Fibroblast of gingiva (primary cell): ENCODE data around the gene ISCU.
"Not testable (repeated sequence)": the region's sequence is repeated elsewhere in the genome, so short reads cannot be mapped to it uniquely, and the experiment has no call there.

Experiments used
- DNase-seq: peaks from one replicate; pipeline ENCODE4 v3.0.0-alpha.2; 2011; ENCODE audit warnings: low read depth

Gene ISCU

DNA sequence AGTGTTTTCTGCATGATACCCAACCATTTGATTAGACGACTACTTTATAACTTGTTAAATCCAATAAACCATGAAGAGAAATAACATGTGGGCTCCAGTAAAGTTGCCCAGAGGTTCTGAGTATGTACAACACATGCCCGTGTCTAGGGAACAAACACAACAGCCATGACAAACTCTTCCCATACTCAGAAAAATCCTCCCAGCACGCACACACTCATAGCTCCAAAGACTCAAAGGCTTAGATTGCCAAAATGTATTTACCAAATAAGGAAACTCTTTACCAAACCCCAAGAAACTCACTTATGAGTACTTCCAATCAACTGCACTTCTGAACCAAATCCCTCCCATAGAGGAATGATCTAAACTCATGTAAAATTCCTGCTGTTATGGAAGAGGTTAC is 18.7 kb upstream of the ISCU start:
- no peak for DNase-seq

- DNase-seq: no peak
Measured at GRCh38 chr12:108547686-108548085, 14.7 kb upstream of the ISCU start.

- no peak for DNase-seq
Measured at GRCh38 chr12:108548954-108549521, 13.4 kb upstream of the ISCU start.

GRCh38 chr12:108551535-108551934 is 10.9 kb upstream of the ISCU start:
- DNase-seq: peak; percentile 74

DNA sequence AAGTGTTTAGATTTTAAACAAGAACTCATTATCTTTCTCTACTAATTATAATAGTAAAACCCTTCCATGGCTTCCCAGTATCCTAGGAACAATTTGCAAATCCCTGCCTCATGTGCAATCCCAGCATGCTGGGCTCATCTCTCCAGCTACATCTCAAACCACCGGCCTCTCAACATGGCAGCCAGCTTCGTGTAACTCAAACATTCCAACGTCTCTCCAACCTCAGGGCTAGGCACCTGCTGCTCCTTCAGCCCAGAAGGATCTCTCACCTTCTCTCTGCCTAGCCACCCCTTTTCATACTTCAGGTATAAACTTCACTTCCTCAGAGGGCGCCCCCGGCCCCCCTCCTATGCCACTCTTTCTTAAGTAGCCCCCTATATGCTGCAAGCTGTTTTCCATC is 8.6 kb upstream of the ISCU start:
- no peak for DNase-seq

DNA sequence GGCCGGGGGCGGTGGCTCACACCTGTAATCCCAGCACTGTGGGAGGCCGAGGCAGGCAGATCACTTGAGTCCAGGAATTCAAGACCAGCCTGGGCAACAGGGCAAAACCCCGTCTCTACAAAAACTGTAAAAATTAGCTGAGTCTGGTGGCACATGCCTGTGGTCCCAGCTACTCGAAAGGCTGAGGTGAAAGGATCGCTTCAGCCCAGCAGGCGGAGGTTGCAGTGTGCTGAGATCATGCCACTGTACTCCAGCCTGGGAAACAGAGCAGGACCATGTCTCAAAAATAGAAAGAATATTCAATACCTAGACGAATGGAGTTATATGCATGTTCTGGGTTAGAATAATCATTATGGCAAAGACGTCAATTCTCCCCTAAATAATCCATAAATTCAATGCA is 7.0 kb upstream of the ISCU start:
- not testable (repeated sequence) for DNase-seq

GRCh38 chr12:108559007-108559655 is 3.3 kb upstream of the ISCU start:
- no peak for DNase-seq

DNA sequence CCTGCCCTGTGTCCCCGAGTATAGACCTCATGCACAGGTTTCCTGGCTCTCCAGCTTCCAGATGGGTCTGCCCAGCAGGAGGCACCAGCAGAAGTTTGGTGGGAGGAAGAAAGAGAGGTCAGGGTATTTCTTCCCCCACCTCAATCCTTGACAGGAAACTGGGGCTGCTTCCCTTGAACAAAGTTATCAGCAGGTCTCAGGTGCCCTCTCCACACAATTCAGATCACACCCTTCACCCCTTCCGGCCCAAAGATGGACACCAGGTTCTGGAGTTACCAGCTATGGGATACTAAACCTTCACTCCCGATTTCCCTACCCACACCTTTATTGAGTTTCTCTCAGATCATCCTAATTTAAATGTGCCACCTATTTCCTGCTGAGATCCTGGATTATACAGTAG is 2.6 kb upstream of the ISCU start:
- DNase-seq: no peak

DNA sequence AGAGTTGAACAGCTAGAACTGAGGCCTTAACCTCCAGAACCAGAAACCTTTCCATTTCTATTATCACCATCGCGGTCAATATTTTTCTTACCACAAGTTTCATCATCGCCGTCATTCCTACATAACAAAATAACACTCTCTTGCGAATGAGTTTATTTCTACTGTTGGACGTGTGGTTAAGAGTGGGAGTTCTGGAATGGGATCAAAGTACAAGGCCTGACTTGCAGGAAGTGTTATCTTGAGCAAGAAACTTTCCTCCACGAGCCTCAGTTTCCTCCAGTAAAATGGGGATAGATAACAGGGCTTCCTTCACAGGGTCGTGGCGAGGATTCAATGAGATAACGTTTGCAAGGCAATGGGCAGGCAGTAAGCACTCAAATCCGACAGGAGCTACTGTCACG is 2.1 kb upstream of the ISCU start:
- peak; percentile 45 for DNase-seq

GRCh38 chr12:108560752-108561719 is 1.4 kb upstream of the ISCU start, which contains the start of gene SART3:
TSS of gene SART3 (minus strand) at chr12:108561173. CDS start at chr12:108561154, 19 bp downstream.
- peak; percentile 83 for DNase-seq

GRCh38 chr12:108561852-108562347 is 496 bp upstream of the ISCU start:
- no peak for DNase-seq

DNA sequence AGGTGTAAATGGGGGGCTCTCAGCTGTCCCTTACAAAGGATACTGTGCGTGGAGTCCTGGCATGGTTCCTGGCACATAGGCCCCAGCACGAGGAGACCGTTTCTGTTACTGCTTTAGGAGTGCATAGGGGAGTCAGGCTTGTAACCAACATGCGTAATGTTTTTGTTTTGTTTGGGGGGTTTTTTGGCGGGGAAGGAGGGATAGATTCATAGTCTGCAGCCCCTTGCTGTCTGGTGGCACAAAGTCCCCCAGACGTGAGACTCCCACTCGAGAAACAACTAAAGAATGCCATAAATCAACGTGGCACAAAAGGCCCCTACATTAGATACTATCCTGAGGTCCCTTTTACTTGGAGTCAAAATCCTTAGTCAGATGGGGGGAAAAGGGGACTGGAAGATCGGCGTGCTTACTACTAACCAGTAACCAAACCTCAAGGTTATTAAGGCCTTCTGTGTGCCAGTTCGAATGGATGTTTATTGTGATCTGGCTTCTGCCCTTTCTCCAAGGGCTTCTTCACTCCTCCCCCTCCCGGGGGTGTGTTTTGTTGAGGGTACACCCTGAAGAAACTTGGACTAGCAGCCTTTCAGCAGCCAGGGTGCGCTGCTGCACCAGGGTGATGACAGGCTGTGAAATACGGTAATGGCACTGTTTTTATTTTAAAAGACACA is 874 bp downstream of the ISCU start:
- peak; percentile 89 for DNase-seq

DNA sequence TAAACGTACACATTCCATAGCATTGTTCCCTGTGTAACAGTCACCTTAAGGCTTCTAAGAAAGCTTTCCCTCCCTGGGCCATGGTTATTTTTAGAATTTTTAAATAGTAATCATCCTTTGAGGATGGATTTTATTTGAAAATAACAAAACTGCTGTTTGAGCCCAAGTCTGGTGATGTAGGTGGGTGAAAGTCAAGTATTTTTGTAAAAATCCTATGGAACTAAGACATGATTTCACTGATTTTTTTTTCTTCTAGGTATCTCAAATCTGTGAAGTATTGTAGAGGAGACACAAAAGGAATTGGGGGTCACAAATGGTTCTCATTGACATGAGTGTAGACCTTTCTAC is 1.4 kb downstream of the ISCU start:
- DNase-seq: no peak

GRCh38 chr12:108564724-108565123 is 2.3 kb downstream of the ISCU start:
- DNase-seq: no peak

- no peak for DNase-seq
Measured at GRCh38 chr12:108565146-108565545, 2.8 kb downstream of the ISCU start.

DNA sequence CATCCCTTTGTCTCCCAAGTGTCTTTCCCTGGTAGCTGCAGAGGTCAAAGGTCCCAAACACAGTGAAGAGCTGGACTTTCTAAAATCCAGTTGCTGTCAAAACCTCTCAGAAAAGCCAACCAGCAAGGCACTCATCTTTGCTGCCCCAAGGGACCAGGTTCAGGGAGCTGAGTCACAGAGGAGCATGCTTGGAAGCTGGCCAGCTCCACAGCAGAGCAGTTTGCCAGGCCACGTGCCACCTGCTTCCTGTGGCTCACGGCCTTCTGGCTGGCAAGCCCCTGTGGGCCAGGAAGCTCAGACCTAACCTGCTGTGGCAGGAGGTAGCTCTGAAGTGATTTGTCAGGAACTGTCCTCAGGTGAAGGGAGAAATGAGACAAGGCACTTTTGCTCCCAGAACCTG is 3.6 kb downstream of the ISCU start:
- peak; percentile 79 for DNase-seq

- DNase-seq: no peak
Measured at GRCh38 chr12:108566452-108566851, 4.1 kb downstream of the ISCU start.

DNA sequence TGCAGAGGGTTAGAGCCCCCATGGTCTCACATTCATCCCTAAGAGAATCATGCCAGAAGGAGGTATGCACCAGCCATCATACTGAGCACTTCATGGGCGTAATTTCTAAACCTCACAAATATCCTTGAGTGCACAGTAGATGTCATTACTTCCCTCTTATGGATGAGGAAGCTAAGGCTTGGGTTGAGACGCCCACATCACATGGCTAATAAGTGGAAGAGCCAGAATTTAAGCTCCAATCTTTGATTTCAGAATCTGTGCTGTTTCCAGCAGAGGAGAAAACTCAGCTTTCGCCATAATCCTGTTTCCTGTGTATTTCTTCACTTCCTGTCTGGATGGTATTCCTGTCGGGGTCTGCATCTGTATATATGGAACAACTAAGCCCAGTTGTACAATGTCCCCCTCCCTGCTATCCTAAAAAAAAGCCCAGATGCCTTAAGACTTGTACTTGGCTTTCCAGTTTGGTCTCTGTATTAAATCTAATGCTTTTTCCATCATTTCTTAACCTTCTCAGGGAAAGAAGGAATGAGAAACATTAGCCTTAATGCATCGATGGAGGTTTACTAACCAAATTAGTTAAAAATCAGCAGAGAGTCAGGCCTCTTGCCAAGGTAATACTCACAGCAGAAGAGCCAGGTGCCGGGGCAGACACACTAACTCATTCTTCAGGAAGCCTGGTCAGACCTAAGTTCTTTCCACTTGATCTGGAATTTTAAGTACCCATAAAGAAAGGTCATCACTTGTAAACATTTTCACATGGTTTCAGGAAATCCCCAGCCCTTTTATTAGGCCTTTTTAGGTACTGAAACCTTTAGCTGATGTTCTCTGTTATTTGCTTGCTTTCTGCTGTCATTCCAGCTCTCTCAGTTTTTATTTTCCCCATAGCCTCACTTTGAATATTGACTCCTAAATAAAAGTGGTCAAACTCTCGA is 5.3 kb downstream of the ISCU start:
- DNase-seq: no peak

DNA sequence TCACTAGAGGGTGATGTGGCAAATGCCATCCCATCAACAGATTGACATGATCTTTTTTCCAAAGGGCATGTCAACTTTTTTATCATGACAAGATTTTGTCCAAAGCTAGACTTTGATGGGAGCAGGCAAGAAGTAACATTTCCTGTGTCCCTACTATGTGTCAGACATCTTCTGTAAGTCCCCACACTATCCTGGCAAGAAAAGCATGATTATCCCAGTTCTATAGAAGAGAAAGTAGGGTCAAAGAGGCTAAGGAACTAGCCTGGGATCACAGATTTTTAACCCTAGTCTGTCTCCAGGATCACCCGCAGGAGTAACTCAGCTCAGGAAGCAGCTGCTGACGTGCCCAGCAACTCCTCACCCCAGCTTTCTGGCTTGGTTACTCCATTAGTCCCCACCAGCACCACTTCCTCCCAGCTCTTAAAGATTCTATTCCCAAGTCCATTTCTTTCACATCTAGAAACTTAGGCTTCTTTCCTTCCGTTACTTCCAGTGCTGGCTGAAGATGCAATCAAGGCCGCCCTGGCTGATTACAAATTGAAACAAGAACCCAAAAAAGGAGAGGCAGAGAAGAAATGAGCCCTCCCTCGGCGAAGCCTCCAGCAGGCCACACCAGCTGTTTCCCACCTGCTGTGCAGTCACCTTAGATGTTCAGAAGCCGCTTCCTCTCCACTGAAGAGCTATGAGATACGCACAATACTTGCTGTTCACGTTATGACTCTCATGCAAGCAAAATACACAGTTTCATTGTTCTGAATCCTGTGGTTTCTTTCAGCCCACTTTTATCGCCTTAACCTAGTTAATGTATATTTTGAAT is 6.2 kb downstream of the ISCU start:
- DNase-seq: no peak
